HCT116 (cell line): ENCODE measurements around the gene CHST3. TPM values are rescaled to one million over a fixed set of nuclear protein-coding genes. Genes with fewer than 3 reads are reported as not detected.

Source experiments
- ATAC-seq: fragments of 200-7000 bp; cut with Tn5 transposase; 2 replicates; pipeline ENCODE4 v1.9.1; 2020; ENCODE audit warnings: mild to moderate bottlenecking, moderate library complexity
- BruUV-seq: library from RNA; stranded (reverse); fragments of 400-500 nt; replicated peaks from 2 replicates; lab custom pipeline; 2021; lab: Mats Ljungman, UMichigan
- CTCF ChIA-PET: fragments of 300-600 bp; sonication (Branson Sonifier 250); formaldehyde crosslinking; loops from one replicate; lab custom pipeline; 2021; ENCODE audit warnings: antibody characterized with exemption; lab: Charles Lee
- POLR2A ChIA-PET: fragments of 300-600, 350-600 bp; sonication (Branson Sonifier 250); formaldehyde crosslinking; loops from one replicate; lab custom pipeline; 2021; ENCODE audit warnings: antibody characterized with exemption; lab: Charles Lee
- RAD21 ChIA-PET, 2 experiments: fragments of 300-600 bp; sonication (Branson Sonifier 250); formaldehyde crosslinking; loops; one replicate each; lab custom pipeline; 2023; ENCODE audit warnings: low total read pairs in 2 of 2; ENCODE audit not compliant: uncharacterized antibody in 2 of 2, unreplicated experiment in 2 of 2, low non-redundant PET in 1 of 2; lab: Charles Lee
- DNase-seq: peaks from one replicate; pipeline ENCODE4 v3.0.0-alpha.2; 2010; ENCODE audit warnings: low read depth, low spot score
- H2AFZ ChIP-seq: fragments of 200-600 bp; shearing (Covaris generic), sonication (generic); 2 replicates; pipeline ENCODE4 v1.6.1; 2017; ENCODE audit warnings: low read depth, mixed run types, mixed read lengths, antibody characterized with exemption, low read length; ENCODE audit not compliant: poor library complexity, severe bottlenecking
- H3K27ac ChIP-seq: 2 replicates; pipeline ENCODE4 v1.5.1; 2012; ENCODE audit warnings: low read depth, low read length
- H3K27me3 ChIP-seq: fragments of 200-600 bp; sonication (generic); 2 replicates; pipeline ENCODE4 v1.6.1; 2016; ENCODE audit warnings: mixed run types, low read length, mixed read lengths; ENCODE audit not compliant: insufficient read depth
- H3K36me3 ChIP-seq, 2 experiments: fragments of 200-500 bp in 1 of 2; fragments of 200-600 bp in 1 of 2; sonication (Bioruptor generic) in 1 of 2; sonication (generic) in 1 of 2; 2 replicates each; pipeline versions ENCODE4 v1.5.1 to v1.6.1; 2014 to 2016; ENCODE audit warnings: low read length in 2 of 2, inconsistent platforms in 1 of 2, mixed read lengths in 1 of 2, mixed run types in 1 of 2; ENCODE audit not compliant: insufficient read depth in 2 of 2, control insufficient read depth in 1 of 2
- H3K4me1 ChIP-seq, 2 experiments: fragments of 200-600 bp in 1 of 2; sonication (generic) in 1 of 2; 2 replicates each; pipeline versions ENCODE4 v1.5.1 to v1.6.1; 2012 to 2017; ENCODE audit warnings: low read length in 2 of 2, inconsistent platforms in 1 of 2, mild to moderate bottlenecking in 1 of 2, mixed read lengths in 1 of 2, mixed run types in 1 of 2, moderate library complexity in 1 of 2; ENCODE audit not compliant: insufficient read depth in 2 of 2, control insufficient read depth in 1 of 2
- H3K4me2 ChIP-seq: fragments of 200-600 bp; sonication (generic); 2 replicates; pipeline ENCODE4 v1.6.1; 2017; ENCODE audit warnings: mixed run types, low read length, mixed read lengths
- H3K4me3 ChIP-seq, 2 experiments: fragments of 200-600 bp in 1 of 2; sonication (generic) in 1 of 2; replicated peaks in 1 of 2; 2 replicates each; pipeline ENCODE4 v1.5.1; 2011 to 2016; ENCODE audit warnings: low read length in 2 of 2, control low read depth in 1 of 2, low read depth in 1 of 2, mild to moderate bottlenecking in 1 of 2, mixed read lengths in 1 of 2, mixed run types in 1 of 2
- H3K79me2 ChIP-seq: fragments of 200-600 bp; sonication (generic); 2 replicates; pipeline ENCODE4 v1.6.1; 2017; ENCODE audit warnings: mild to moderate bottlenecking, mixed run types, low read length, moderate library complexity, mixed read lengths; ENCODE audit not compliant: insufficient read depth
- H3K9ac ChIP-seq: fragments of 200-600 bp; sonication (generic); 2 replicates; pipeline ENCODE4 v1.6.1; 2016; ENCODE audit warnings: low read length, mixed read lengths
- H3K9me2 ChIP-seq: fragments of 200-600 bp; sonication (generic), shearing (Covaris generic); 2 replicates; pipeline ENCODE4 v1.6.1; 2017; ENCODE audit warnings: mixed run types, mild to moderate bottlenecking, moderate library complexity; ENCODE audit not compliant: insufficient read depth
- H3K9me3 ChIP-seq, 2 experiments: fragments of 200-500 bp in 1 of 2; fragments of 200-600 bp in 1 of 2; sonication (Bioruptor generic) in 1 of 2; sonication (generic) in 1 of 2; 2 replicates each; pipeline ENCODE4 v1.6.1; 2014 to 2017; ENCODE audit warnings: low read length in 2 of 2, mixed read lengths in 2 of 2, inconsistent platforms in 1 of 2, low read depth in 1 of 2, mild to moderate bottlenecking in 1 of 2, mixed run types in 1 of 2, moderate library complexity in 1 of 2; ENCODE audit not compliant: control insufficient read depth in 1 of 2, insufficient read depth in 1 of 2
- H4K20me1 ChIP-seq: fragments of 200-600 bp; sonication (generic), shearing (Covaris generic); 2 replicates; pipeline ENCODE4 v1.6.1; 2017; ENCODE audit warnings: mixed run types, mild to moderate bottlenecking, moderate library complexity; ENCODE audit not compliant: insufficient read depth
- ATF3 ChIP-seq: IDR thresholded peaks from 2 replicates; pipeline ENCODE4 v1.6.1; 2012
- CBX3 ChIP-seq: IDR thresholded peaks from 2 replicates; pipeline ENCODE4 v1.6.1; 2012; ENCODE audit warnings: low read depth
- FOSL1 ChIP-seq: IDR thresholded peaks from 2 replicates; pipeline ENCODE4 v1.6.1; 2012; ENCODE audit warnings: low read depth
- POLR2A ChIP-seq: IDR thresholded peaks from 2 replicates; pipeline ENCODE4 v1.7.0; 2011; ENCODE audit warnings: borderline replicate concordance; ENCODE audit not compliant: insufficient read depth, insufficient read length; ENCODE audit errors: extremely low read depth
- intact Hi-C: fragments of 100-400 bp; cut with micrococcal nuclease; formaldehyde crosslinking; loops from 2 replicates; pipeline ENCODE4 v1.10.0; 2022
- total RNA-seq: library from RNA; stranded (reverse); gene quantifications from one replicate; pipeline ENCODE4 v1.2.1, GENCODE V29; 2021; ENCODE audit not compliant: unreplicated experiment
- TF ChIP-seq, protein P1 (sequence below), 3 experiments: fragments of 200-600 bp in 1 of 3; sonication (generic) in 1 of 3; IDR thresholded peaks in 2 of 3; conservative IDR thresholded peaks in 1 of 3; 2 replicates each; pipeline ENCODE4 v1.5.1; 2012 to 2017; ENCODE audit warnings: low read depth in 2 of 3, low read length in 2 of 3, antibody characterized with exemption in 1 of 3, borderline replicate concordance in 1 of 3, control low read depth in 1 of 3, mild to moderate bottlenecking in 1 of 3, mixed read lengths in 1 of 3, mixed run types in 1 of 3, moderate library complexity in 1 of 3; ENCODE audit not compliant: insufficient read depth in 1 of 3

Gene CHST3
- total RNA-seq, 1 experiment from 2014 or later = 10.6 TPM

DNA sequence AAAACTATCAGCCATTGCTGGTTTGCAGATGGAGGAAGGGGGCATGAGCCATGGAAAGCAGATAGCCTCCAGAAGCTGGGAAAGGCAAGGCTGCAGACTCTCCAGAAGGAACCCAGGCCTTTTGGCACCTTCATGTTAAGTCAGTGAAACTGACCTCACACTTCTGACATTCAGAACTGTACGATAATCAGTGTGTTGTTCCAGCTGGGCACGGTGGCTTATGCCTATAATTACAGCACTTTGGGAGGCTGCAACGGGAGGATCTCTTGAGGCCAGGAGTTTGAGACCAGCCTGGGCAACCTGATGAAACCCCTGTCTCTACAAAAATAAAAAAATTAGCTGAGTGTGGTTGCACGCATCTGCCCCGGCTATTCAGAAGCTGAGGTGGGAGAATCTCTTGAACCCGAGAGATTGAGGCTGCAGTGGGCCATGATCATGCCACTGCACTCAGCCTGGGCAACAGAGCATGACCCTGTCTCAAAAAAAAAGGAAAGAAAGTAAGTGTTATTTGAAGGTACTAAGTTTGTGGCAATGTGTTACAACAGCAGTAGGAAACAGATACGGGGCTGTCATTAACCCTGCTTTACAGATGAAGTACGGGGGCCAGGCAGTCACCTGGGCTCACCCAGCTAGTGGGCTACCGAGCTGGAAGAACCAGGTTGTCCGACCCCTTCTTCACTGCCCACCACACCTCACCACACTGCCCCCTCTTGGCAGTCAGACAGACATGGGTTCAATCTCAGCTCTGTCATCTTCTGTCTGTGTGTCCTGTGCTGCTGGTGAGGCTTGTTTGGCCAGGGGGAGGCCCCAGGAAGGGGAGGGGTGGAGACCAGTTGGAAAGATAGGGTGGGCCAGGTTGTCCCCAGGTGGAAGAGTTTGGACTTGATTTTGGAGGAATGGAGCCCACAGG, 18.3 kb downstream of the CHST3 start:
- TF ChIP-seq, protein P1, sequence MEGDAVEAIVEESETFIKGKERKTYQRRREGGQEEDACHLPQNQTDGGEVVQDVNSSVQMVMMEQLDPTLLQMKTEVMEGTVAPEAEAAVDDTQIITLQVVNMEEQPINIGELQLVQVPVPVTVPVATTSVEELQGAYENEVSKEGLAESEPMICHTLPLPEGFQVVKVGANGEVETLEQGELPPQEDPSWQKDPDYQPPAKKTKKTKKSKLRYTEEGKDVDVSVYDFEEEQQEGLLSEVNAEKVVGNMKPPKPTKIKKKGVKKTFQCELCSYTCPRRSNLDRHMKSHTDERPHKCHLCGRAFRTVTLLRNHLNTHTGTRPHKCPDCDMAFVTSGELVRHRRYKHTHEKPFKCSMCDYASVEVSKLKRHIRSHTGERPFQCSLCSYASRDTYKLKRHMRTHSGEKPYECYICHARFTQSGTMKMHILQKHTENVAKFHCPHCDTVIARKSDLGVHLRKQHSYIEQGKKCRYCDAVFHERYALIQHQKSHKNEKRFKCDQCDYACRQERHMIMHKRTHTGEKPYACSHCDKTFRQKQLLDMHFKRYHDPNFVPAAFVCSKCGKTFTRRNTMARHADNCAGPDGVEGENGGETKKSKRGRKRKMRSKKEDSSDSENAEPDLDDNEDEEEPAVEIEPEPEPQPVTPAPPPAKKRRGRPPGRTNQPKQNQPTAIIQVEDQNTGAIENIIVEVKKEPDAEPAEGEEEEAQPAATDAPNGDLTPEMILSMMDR (IDR thresholded peaks at IDR 0.05 in 2 of 3, conservative IDR thresholded peaks at IDR 0.05 in 1 of 3; ENCODE audit: borderline replicate concordance in 1 of 3, insufficient read depth in 1 of 3, low read depth in 2 of 3, low read length in 2 of 3) = peak in 2 of 3 experiments; percentile 25 to 28; a peak in 3 of 6 replicates
- no peak for TF ChIP-seq ATF3
- no peak for TF ChIP-seq CBX3
- TF ChIP-seq FOSL1 = no peak
- no peak for TF ChIP-seq POLR2A
- intact Hi-C loops = no loop called here
- Histone ChIP-seq H3K27me3 (no peaks in the 10 kb centered on the region), H3K4me2 (no peak overlapping the region), H2AFZ (no peak overlapping the region), H3K9me2 (no peaks in the 10 kb centered on the region), H4K20me1 (no peaks in the 10 kb centered on the region), H3K36me3 (no peaks in the 10 kb centered on the region), H3K9ac (no peak overlapping the region), H3K9me3 (peaks cover 0 to under 1% of the 10 kb centered on the region in 2 experiments; a peak in 1 of 4 replicates), H3K27ac (no peak overlapping the region), H3K4me3 (no peak overlapping the region), H3K4me1 (no peaks in the 10 kb centered on the region; a peak in 2 of 4 replicates), H3K79me2 (peaks cover 40% of the 10 kb centered on the region)
- ATAC-seq (peak; percentile 46; the same call in 1 of the 2 replicates), DNase-seq (no peak)
- ChIA-PET CTCF (interaction anchor here (1.1 kb wide), 1 partner anchor 87 kb away, joined by 3 read pairs; no protein-coding TSS in a partner anchor), POLR2A (no interaction called here), RAD21 (no interaction called here)
- BruUV-seq = no TSS peak
